Pulmonary artery endothelial cell (primary cell): Measurements from ENCODE around the gene KCNJ12. TPM values are rescaled to one million over a fixed set of nuclear protein-coding genes. Genes with fewer than 3 reads are reported as not detected.

ENCODE experiments used
- total RNA-seq: library from RNA; depleted of rRNA; stranded (reverse); fragments of >200 nt; gene quantifications from 2 replicates; pipeline ENCODE4 v1.2.3, GENCODE V29; 2014

KCNJ12 gene
- total RNA-seq, 1 donor from 2014 or later = 3.3 TPM

Other genes with a start within 250 kb of the KCNJ12 start
- gene DHRS7B, start 249.4 kb upstream of the KCNJ12 start, total RNA-seq = 12.5 and 15.1 TPM in 2 replicates
- gene TMEM11, start 162.2 kb upstream of the KCNJ12 start, total RNA-seq = 23.5 and 24.0 TPM in 2 replicates
- 1.4 and 1.5 TPM in 2 replicates for gene NATD1, start 122.9 kb upstream of the KCNJ12 start, total RNA-seq
- gene MAP2K3, start 91.6 kb upstream of the KCNJ12 start, total RNA-seq = 14.4 and 16.2 TPM in 2 replicates